Activated T-cell treated with anti-CD3 and anti-CD28 coated beads, Interleukin-2, amount 50 U/mL, for 72 hours (primary cell): ENCODE data around the gene ZNRF1. TPM values are rescaled to one million over a fixed set of nuclear protein-coding genes. Genes with fewer than 3 reads are reported as not detected.
A peak's percentile ranks its signal among the peaks of the same experiment; 100 is the strongest.

Experiments used
- ATAC-seq, 2 donors: fragments of 150-1000 bp; cut with Tn5 transposase; replicated peaks in 1 of 2; 2 replicates each; pipeline ENCODE4 v1.10.0; 2021; ENCODE audit warnings: moderate library complexity in 2 of 2, mild to moderate bottlenecking in 1 of 2
- DNase-seq, 2 donors: peaks; one replicate each; pipeline ENCODE4 v3.0.0; 2021 to 2022; ENCODE audit warnings: mixed read lengths in 1 of 2
- H3K27ac Mint-ChIP-seq: one replicate; pipeline ENCODE4 v1.8.0; 2022; ENCODE audit warnings: mild to moderate bottlenecking, moderate library complexity, mixed read lengths
- H3K27me3 Mint-ChIP-seq: one replicate; pipeline ENCODE4 v1.8.0; 2022; ENCODE audit warnings: low read depth, mixed read lengths
- H3K36me3 Mint-ChIP-seq, 2 donors: one replicate each; pipeline ENCODE4 v1.8.0; 2022; ENCODE audit warnings: mixed read lengths in 2 of 2, mild to moderate bottlenecking in 1 of 2; ENCODE audit not compliant: insufficient read depth in 2 of 2
- H3K4me1 Mint-ChIP-seq: one replicate; pipeline ENCODE4 v1.8.0; 2022; ENCODE audit warnings: low read depth, mixed read lengths
- H3K4me3 Mint-ChIP-seq, 2 donors: one replicate each; pipeline ENCODE4 v1.8.0; 2022; ENCODE audit warnings: mild to moderate bottlenecking in 2 of 2, mixed read lengths in 2 of 2, moderate library complexity in 2 of 2
- H3K9me3 Mint-ChIP-seq, 2 donors: one replicate each; pipeline ENCODE4 v1.8.0; 2022; ENCODE audit warnings: mixed read lengths in 2 of 2
- total RNA-seq, 2 donors: library from RNA; stranded (reverse); gene quantifications; one replicate each; pipeline ENCODE4 v1.2.3, GENCODE V29; 2022

Gene ZNRF1
- total RNA-seq, 2 donors from 2014 or later = 42.9 to 69.1 TPM

GRCh38 chr16:75139498-75139897 lies 140.7 kb downstream of the ZNRF1 start:
- Mint-ChIP-seq H3K27ac (no peak overlapping the region), H3K9me3 (no peaks in the 10 kb centered on the region), H3K4me3 (no peak overlapping the region), H3K27me3 (no peaks in the 10 kb centered on the region), H3K4me1 (no peaks in the 10 kb centered on the region), H3K36me3 (no peaks in the 10 kb centered on the region)
- DNase-seq = no peak
- no peak for ATAC-seq

- Mint-ChIP-seq H3K4me3 (no peak overlapping the region), H3K27ac (no peak overlapping the region), H3K27me3 (no peaks in the 10 kb centered on the region), H3K9me3 (no peaks in the 10 kb centered on the region), H3K4me1 (peaks cover 8% of the 10 kb centered on the region), H3K36me3 (no peaks in the 10 kb centered on the region)
- DNase-seq (no peak), ATAC-seq (no peak)
These were observed 145.1 kb downstream of the ZNRF1 start for GRCh38 chr16:75143941-75144340.

DNA sequence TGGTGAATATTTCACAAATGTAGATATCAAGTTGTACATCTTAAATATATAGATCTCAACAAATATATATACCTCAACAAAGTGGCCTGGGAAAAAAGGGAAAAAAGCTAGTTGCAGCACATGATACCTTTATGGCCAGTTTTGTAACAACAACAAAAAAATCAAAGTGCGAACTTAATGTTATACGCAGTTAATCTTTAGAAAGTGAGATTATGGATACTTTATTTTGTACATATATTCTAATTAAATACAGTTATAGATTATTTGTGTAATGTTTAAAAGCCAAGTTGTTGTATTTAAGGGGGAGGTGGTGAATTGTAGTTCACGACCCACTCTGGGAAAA lies 149.1 kb downstream of the ZNRF1 start:
- no peak overlapping the region for H3K27ac Mint-ChIP-seq
- H3K4me3 Mint-ChIP-seq = peak overlapping the region; percentile 84 to 92
- ATAC-seq (no peak), DNase-seq (no peak)
- H3K36me3 Mint-ChIP-seq = peaks cover 22 to 34% of the 10 kb centered on the region in 2 donors
- H3K4me1 Mint-ChIP-seq = peaks cover 46% of the 10 kb centered on the region
- H3K27me3 Mint-ChIP-seq = no peaks in the 10 kb centered on the region
- peaks cover 16 to 17% of the 10 kb centered on the region in 2 donors for H3K9me3 Mint-ChIP-seq

DNA sequence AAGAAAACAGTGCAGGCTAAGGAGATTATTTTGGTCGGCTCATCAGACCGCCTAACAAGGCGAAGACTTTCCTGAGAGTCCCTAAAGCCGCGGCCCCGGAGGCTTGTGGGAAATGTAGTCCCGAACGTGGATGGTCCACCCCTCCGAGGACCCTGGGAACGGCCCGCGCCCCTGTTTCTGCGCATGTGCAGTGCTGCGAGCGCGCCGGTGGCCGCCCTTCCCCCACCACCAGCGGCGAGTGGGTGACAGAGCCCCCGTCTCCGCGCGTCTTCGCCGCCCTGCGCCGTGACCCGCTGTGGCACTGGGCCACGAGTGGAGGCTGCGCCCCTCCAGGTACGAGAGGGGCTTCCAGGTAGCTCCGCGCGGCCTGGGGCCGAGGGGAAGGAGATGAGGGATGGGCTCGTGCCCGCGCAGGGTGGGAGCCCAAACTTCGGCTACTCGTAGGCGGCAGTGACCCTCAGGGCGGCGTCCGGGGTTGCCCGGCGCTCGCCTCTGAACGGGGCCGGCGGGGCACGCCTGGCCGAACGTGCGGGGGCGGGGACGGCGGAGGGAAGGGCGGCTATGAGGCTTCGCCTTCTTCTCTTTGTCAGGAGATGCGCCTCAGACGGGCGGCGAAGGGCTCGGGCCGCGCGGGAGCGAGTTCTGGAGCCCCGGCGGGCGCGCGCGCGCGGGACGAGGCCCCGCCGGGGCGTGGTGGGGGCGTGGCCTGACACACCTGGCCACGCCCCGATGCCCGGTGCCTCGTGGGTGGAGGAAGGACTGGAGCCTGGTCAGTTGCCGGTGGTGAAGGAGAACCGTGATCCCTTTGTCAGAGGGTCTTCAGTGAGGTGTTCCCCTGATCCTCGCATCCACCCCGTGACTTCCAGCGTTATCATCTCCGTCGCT lies 149.7 kb downstream of the ZNRF1 start, which contains the start of gene ZFP1:
ZFP1 (plus strand) TSS at position 214 of the 885 bp plus-strand sequence. CDS start 4,428 bp downstream, outside the sequence.
- H3K27ac Mint-ChIP-seq = peak within 1 kb of the TSS; percentile 85
- peak; percentile 96 to 97 for DNase-seq
- ATAC-seq = peak; percentile 92 to 93
- peaks cover 22 to 36% of the 10 kb centered on the region in 2 donors for H3K36me3 Mint-ChIP-seq
- H3K4me3 Mint-ChIP-seq = peak within 1 kb of the TSS; percentile 84 to 92
- H3K9me3 Mint-ChIP-seq = peaks cover 16 to 17% of the 10 kb centered on the region in 2 donors
- H3K27me3 Mint-ChIP-seq = no peaks in the 10 kb centered on the region
- peaks cover 48% of the 10 kb centered on the region for H3K4me1 Mint-ChIP-seq

- Mint-ChIP-seq H3K4me1 (peaks cover 48% of the 10 kb centered on the region), H3K27ac (peak overlapping the region; percentile 63), H3K36me3 (peaks cover 24 to 50% of the 10 kb centered on the region in 2 donors), H3K9me3 (peaks cover 17 to 18% of the 10 kb centered on the region in 2 donors), H3K4me3 (peak overlapping the region in 1 of 2 donors; percentile 39), H3K27me3 (no peaks in the 10 kb centered on the region)
- no peak for ATAC-seq
- DNase-seq = no peak
These were observed 153.0 kb downstream of the ZNRF1 start for GRCh38 chr16:75151798-75152197.

DNA sequence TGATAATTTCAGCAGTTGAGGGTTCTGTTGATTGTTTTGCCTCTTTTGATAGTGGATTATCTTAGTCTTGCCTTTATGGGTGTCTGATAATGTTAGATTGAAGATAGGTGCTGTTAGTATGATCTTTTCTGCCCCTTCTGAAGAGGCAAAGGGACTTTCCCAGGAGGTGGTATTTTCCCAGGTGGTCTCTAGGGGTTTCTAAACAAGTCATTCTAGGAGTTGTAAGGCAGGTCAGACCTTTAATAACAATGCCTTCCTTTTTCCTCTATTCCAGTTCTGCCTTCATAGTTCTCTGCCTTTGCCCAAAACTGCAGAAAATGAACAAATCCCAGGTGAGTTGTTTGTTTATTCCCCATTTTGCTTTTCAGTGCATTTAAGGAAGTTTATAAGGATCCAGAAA lies 153.8 kb downstream of the ZNRF1 start:
- Mint-ChIP-seq H3K36me3 (peaks cover 24 to 55% of the 10 kb centered on the region in 2 donors), H3K4me1 (peaks cover 47% of the 10 kb centered on the region), H3K27ac (peak overlapping the region; percentile 63), H3K9me3 (peaks cover 17 to 18% of the 10 kb centered on the region in 2 donors), H3K4me3 (peak overlapping the region in 1 of 2 donors; percentile 39), H3K27me3 (no peaks in the 10 kb centered on the region)
- ATAC-seq (no peak), DNase-seq (no peak)

DNA sequence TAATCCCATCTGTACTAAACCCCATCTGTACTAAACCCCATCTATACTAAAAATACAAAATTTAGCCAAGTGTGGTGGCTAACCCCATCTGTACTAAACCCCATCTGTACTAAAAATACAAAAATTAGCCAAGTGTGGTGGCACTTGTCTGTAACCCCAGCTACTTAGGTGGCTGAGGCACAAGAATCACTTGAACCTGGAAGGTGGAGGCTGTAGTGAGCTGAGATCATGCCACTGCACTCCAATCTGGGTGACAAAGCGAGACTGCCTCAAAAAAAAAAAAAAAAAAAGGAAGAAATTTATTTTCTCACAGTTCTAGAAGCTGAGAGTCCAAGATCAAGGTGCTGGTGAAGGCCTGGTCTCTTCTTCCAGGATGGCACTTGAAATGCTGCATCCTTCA lies 161.6 kb downstream of the ZNRF1 start:
- Mint-ChIP-seq H3K27ac (no peak overlapping the region), H3K4me1 (peaks cover 5% of the 10 kb centered on the region), H3K9me3 (peaks cover 0 to 1% of the 10 kb centered on the region in 2 donors), H3K36me3 (peaks cover 11 to 31% of the 10 kb centered on the region in 2 donors), H3K4me3 (no peak overlapping the region), H3K27me3 (no peaks in the 10 kb centered on the region)
- no peak for ATAC-seq
- DNase-seq = no peak

Other genes with a start within 250 kb of the ZNRF1 start
- gene FA2H, start 224.2 kb upstream of the ZNRF1 start, total RNA-seq = not detected
- 100 to 1,000 TPM; 100 to 104 TPM for gene WDR59, start 13.9 kb upstream of the ZNRF1 start, total RNA-seq
- under 1 TPM; 0.35 to 0.43 TPM for gene LDHD, start 117.8 kb downstream of the ZNRF1 start, total RNA-seq
- gene ZFP1, start 149.5 kb downstream of the ZNRF1 start, total RNA-seq = 10 to 100 TPM; 20.8 to 20.9 TPM
- not detected for gene CTRB2, start 208.1 kb downstream of the ZNRF1 start, total RNA-seq
- not detected for gene CTRB1, start 220.0 kb downstream of the ZNRF1 start, total RNA-seq